Measurements from ENCODE around the gene GABRR1.

- no peak for TF ChIP-seq CTCF (IDR thresholded peaks at IDR 0.05 in 8 of 11, conservative IDR thresholded peaks at IDR 0.05 in 3 of 11)
- no peak for TF ChIP-seq POLR2A (IDR thresholded peaks at IDR 0.05)
- no peak for TF ChIP-seq POLR2AphosphoS5 (IDR thresholded peaks at IDR 0.05)
These were observed 4.0 kb upstream of the GABRR1 start for GRCh38 chr6:89221129-89221528.
